VCaP (cell line): Measurements from ENCODE around the gene ZNF691.
"Not testable (repeated sequence)": the region's sequence is repeated elsewhere in the genome, so short reads cannot be mapped to it uniquely, and the experiment has no call there.

Experiments
- H3K27ac ChIP-seq: fragments of 450-650 bp; 2 replicates; pipeline ENCODE4 v1.5.1; 2017
- CTCF ChIP-seq: fragments of 450-650 bp; conservative IDR thresholded peaks from 2 replicates; pipeline ENCODE4 v1.5.1; 2017; ENCODE audit warnings: mild to moderate bottlenecking, moderate library complexity

ZNF691 gene

GRCh38 chr1:42852608-42852980 lies 6.2 kb downstream of the ZNF691 start:
- H3K27ac ChIP-seq, result no peak overlapping the region
- no peak for TF ChIP-seq CTCF

GRCh38 chr1:42853116-42853884 lies 6.9 kb downstream of the ZNF691 start:
- H3K27ac ChIP-seq, result no peak overlapping the region
- no peak for TF ChIP-seq CTCF

- not testable (repeated sequence) for H3K27ac ChIP-seq
These were observed 10.1 kb downstream of the ZNF691 start for GRCh38 chr1:42856554-42856953.

GRCh38 chr1:42859366-42859765 lies 13.0 kb downstream of the ZNF691 start:
- not testable (repeated sequence) for H3K27ac ChIP-seq

GRCh38 chr1:42860339-42861013 lies 14.1 kb downstream of the ZNF691 start:
- no peak for TF ChIP-seq CTCF
- H3K27ac ChIP-seq, result no peak overlapping the region

- no peak overlapping the region for H3K27ac ChIP-seq
- TF ChIP-seq CTCF, result no peak
These were observed 14.6 kb downstream of the ZNF691 start for GRCh38 chr1:42861014-42861399.

GRCh38 chr1:42866549-42866948 lies 20.1 kb downstream of the ZNF691 start:
- TF ChIP-seq CTCF, result no peak
- no peak overlapping the region for H3K27ac ChIP-seq

GRCh38 chr1:42868466-42868865 lies 22.1 kb downstream of the ZNF691 start:
- not testable (repeated sequence) for H3K27ac ChIP-seq

- H3K27ac ChIP-seq, result not testable (repeated sequence)
These were observed 22.8 kb downstream of the ZNF691 start for GRCh38 chr1:42869254-42869653.

- not testable (repeated sequence) for H3K27ac ChIP-seq
These were observed 23.3 kb downstream of the ZNF691 start for GRCh38 chr1:42869751-42870150.

GRCh38 chr1:42873108-42873507 lies 26.7 kb downstream of the ZNF691 start:
- H3K27ac ChIP-seq, result not testable (repeated sequence)
